ENCODE measurements around the gene PCDHGC4. TPM values are rescaled to one million over a fixed set of nuclear protein-coding genes. Genes with fewer than 3 reads are reported as not detected.

Gene PCDHGC4
- total RNA-seq, 1 donor = 2.9 TPM

DNA sequence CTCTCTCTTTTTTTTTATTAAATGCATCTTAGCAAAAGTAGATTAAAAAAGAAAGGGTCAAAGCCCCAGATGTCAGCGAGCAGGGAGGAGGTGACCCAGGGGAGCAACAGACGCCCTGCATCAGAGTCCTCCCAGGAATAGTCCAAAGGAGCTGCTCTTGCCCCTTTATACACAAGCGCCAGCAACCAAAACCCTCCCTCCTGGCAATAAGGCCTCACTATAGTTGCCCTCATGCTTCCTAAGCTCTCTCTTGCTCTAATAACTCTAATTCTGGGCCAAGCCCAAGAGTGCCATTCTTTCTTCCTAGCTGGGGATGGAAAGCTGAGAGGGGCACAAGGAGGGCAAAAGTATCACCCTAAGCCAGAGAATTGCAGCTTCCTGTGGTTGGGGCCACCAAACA, 30.3 kb downstream of the PCDHGC4 start:
- Histone ChIP-seq H3K4me1 (ENCODE audit: insufficient read depth, low read length) (peaks cover 64% of the 10 kb centered on the region), H3K4me2 (ENCODE audit: insufficient read depth, low read length) (peak overlapping the region; percentile 94)

DNA sequence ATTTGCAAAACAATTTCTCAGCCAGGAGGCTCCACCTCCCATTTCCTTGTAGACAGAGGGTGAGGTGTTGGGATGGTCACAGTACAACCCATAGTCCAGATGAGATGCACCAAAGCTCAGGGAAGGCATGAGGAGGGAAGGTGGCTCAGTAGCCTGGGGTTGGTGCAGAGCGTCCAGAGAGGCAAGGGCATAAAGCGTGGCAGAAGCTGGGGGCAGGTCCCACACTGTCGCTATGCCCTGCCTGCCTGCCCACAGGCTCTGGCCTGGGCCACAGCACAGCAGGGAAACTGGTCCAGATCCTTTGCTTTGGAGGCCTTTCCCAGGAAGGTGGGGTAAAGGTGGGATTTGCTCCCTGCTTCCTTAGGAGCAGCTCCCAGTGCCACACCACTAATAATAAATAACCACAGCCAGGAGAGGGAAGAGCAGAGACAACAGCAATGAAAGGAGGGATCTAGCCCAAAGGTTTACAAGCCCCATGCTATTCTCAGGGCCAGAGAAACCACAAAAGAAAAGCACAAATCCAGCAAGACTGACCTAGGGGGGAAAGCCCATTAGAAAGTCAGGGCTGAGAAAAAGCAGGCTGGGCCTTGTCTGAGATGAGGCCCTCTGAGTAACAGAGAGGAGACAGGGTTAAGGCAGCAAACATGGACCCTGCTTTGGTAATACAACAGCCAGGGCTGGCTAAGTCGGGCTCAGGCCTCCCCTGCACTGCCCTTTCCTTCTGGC, 31.3 kb downstream of the PCDHGC4 start:
- H3K27me3 ChIP-seq (ENCODE audit: insufficient read depth, low read length) = no peaks in the 10 kb centered on the region
- H3K36me3 ChIP-seq (ENCODE audit: insufficient read depth, low read length) = peaks cover 18% of the 10 kb centered on the region
- TF ChIP-seq, protein P1, sequence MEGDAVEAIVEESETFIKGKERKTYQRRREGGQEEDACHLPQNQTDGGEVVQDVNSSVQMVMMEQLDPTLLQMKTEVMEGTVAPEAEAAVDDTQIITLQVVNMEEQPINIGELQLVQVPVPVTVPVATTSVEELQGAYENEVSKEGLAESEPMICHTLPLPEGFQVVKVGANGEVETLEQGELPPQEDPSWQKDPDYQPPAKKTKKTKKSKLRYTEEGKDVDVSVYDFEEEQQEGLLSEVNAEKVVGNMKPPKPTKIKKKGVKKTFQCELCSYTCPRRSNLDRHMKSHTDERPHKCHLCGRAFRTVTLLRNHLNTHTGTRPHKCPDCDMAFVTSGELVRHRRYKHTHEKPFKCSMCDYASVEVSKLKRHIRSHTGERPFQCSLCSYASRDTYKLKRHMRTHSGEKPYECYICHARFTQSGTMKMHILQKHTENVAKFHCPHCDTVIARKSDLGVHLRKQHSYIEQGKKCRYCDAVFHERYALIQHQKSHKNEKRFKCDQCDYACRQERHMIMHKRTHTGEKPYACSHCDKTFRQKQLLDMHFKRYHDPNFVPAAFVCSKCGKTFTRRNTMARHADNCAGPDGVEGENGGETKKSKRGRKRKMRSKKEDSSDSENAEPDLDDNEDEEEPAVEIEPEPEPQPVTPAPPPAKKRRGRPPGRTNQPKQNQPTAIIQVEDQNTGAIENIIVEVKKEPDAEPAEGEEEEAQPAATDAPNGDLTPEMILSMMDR (IDR thresholded peaks at IDR 0.05; ENCODE audit: extremely low read depth, low read depth, low read length) = no peak
- H3K4me2 ChIP-seq (ENCODE audit: insufficient read depth, low read length) = no peak overlapping the region
- no peaks in the 10 kb centered on the region for H3K9me3 ChIP-seq (ENCODE audit: low read depth, low read length)
- H3K4me3 ChIP-seq (ENCODE audit: insufficient read depth, low read length) = no peak overlapping the region
- H4K20me1 ChIP-seq (ENCODE audit: insufficient read depth, low read length) = no peaks in the 10 kb centered on the region
- no peak for DNase-seq (ENCODE audit: insufficient read length, low spot score, missing footprints)
- peak overlapping the region; percentile 96 for H3K27ac ChIP-seq (ENCODE audit: low read depth, low read length)
- H2AFZ ChIP-seq (ENCODE audit: low read length) = no peak overlapping the region
- peaks cover 72% of the 10 kb centered on the region for H3K4me1 ChIP-seq (ENCODE audit: insufficient read depth, low read length)
- H3K79me2 ChIP-seq (ENCODE audit: insufficient read depth, low read length) = no peaks in the 10 kb centered on the region

More for the DNA sequence above, 30.3 kb downstream of the PCDHGC4 start:
- Histone ChIP-seq H3K27ac (ENCODE audit: low read depth, low read length) (peak overlapping the region; percentile 96), H3K9me3 (ENCODE audit: low read depth, low read length) (no peaks in the 10 kb centered on the region), H3K79me2 (ENCODE audit: insufficient read depth, low read length) (peaks cover 8% of the 10 kb centered on the region), H3K4me3 (ENCODE audit: insufficient read depth, low read length) (no peak overlapping the region), H4K20me1 (ENCODE audit: insufficient read depth, low read length) (no peaks in the 10 kb centered on the region), H3K27me3 (ENCODE audit: insufficient read depth, low read length) (no peaks in the 10 kb centered on the region), H3K36me3 (ENCODE audit: insufficient read depth, low read length) (peaks cover 26% of the 10 kb centered on the region), H2AFZ (ENCODE audit: low read length) (no peak overlapping the region)
- DNase-seq (ENCODE audit: insufficient read length, low spot score, missing footprints) = peak; percentile 83
- TF ChIP-seq, protein P1 (IDR thresholded peaks at IDR 0.05; ENCODE audit: extremely low read depth, low read depth, low read length) = no peak

DNA sequence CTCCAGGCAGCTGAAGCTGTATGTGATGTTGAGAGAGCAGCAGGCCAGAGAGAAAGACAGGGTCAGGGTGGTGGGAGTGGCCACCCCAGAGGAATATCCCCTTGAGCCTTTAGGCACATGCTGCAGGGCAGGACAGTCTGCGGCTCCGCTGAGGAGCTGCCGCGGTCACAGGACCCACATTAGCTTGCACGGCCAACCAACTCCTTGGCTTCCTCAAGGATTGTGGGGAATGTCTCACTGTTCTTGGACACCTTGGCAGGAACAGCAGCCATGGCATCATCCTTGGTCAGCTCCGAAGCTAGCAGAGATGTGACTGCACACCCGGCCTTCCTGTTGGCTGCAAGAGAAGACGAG, 31.8 kb downstream of the PCDHGC4 start:
- Histone ChIP-seq H3K4me1 (ENCODE audit: insufficient read depth, low read length) (peaks cover 76% of the 10 kb centered on the region), H3K4me2 (ENCODE audit: insufficient read depth, low read length) (no peak overlapping the region), H3K27ac (ENCODE audit: low read depth, low read length) (peak overlapping the region; percentile 96), H3K9me3 (ENCODE audit: low read depth, low read length) (no peaks in the 10 kb centered on the region), H3K79me2 (ENCODE audit: insufficient read depth, low read length) (no peaks in the 10 kb centered on the region), H3K27me3 (ENCODE audit: insufficient read depth, low read length) (no peaks in the 10 kb centered on the region), H3K36me3 (ENCODE audit: insufficient read depth, low read length) (peaks cover 13% of the 10 kb centered on the region), H3K4me3 (ENCODE audit: insufficient read depth, low read length) (no peak overlapping the region), H2AFZ (ENCODE audit: low read length) (no peak overlapping the region), H4K20me1 (ENCODE audit: insufficient read depth, low read length) (no peaks in the 10 kb centered on the region)
- TF ChIP-seq, protein P1 (IDR thresholded peaks at IDR 0.05; ENCODE audit: extremely low read depth, low read depth, low read length) = no peak
- peak; percentile 83 for DNase-seq (ENCODE audit: insufficient read length, low spot score, missing footprints)

DNA sequence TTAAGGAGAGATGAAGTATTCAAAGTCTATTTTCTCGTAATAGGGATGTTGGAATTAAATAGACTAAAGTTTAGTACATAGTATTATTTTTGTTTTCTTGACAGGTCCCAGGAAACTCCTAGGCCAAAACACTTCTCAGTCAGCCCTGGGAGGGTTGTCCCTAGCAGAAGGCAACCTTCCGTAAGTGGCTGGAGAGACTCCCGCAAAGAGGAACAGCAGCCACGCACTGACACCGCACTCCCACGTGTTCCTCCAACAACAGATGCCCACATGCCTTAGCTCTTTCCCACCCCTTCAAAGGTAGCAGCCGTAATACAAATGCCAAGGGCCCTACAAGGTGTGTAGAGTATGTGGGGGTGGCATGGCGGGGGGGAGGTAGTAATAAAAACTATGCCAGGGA, 32.5 kb downstream of the PCDHGC4 start:
- H3K9me3 ChIP-seq (ENCODE audit: low read depth, low read length) = no peaks in the 10 kb centered on the region
- TF ChIP-seq, protein P1 (IDR thresholded peaks at IDR 0.05; ENCODE audit: extremely low read depth, low read depth, low read length) = no peak
- H3K4me1 ChIP-seq (ENCODE audit: insufficient read depth, low read length) = peaks cover 76% of the 10 kb centered on the region
- H2AFZ ChIP-seq (ENCODE audit: low read length) = no peak overlapping the region
- H3K4me3 ChIP-seq (ENCODE audit: insufficient read depth, low read length) = no peak overlapping the region
- no peaks in the 10 kb centered on the region for H3K27me3 ChIP-seq (ENCODE audit: insufficient read depth, low read length)
- peaks cover 11% of the 10 kb centered on the region for H3K36me3 ChIP-seq (ENCODE audit: insufficient read depth, low read length)
- H4K20me1 ChIP-seq (ENCODE audit: insufficient read depth, low read length) = no peaks in the 10 kb centered on the region
- no peaks in the 10 kb centered on the region for H3K79me2 ChIP-seq (ENCODE audit: insufficient read depth, low read length)
- peak overlapping the region; percentile 96 for H3K27ac ChIP-seq (ENCODE audit: low read depth, low read length)
- no peak overlapping the region for H3K4me2 ChIP-seq (ENCODE audit: insufficient read depth, low read length)
- no peak for DNase-seq (ENCODE audit: insufficient read length, low spot score, missing footprints)
